ENCODE data around the gene MAPK8IP3. TPM values are rescaled to one million over a fixed set of nuclear protein-coding genes. Genes with fewer than 3 reads are reported as not detected.

MAPK8IP3 gene
- total and polyA plus RNA-seq, 9 of the 15 experiments (the other 6 are each of a cell fraction or from before 2014, with no cell fraction given) = 0.17 to 58.7 (median 16.7) TPM

GRCh38 chr16:1770328-1771187 lies 64.6 kb downstream of the MAPK8IP3 start (continued):
- TF ChIP-seq CREM (IDR thresholded peaks at IDR 0.05; ENCODE audit: low read depth) (0 out of 2 replicates have a peak, but pooled peaks have one; percentile 2), TBP (optimal IDR thresholded peaks at IDR 0.05; ENCODE audit: low read depth, low read length) (peak; percentile 25), ZNF146 (CRISPR knock-in tag; IDR thresholded peaks at IDR 0.05; ENCODE audit: unreplicated experiment) (no peak), RBFOX2 (IDR thresholded peaks at IDR 0.05; ENCODE audit: low read depth, low read length) (peak; percentile 67), NFYB (IDR thresholded peaks at IDR 0.05; ENCODE audit: extremely low read depth, insufficient read length) (no peak), ID3 (CRISPR knock-in tag; IDR thresholded peaks at IDR 0.05) (no peak), ID3 (tag; IDR thresholded peaks at IDR 0.05) (no peak), BDP1 (IDR thresholded peaks at IDR 0.05; ENCODE audit: insufficient read depth, insufficient read length) (no peak), WHSC1 (IDR thresholded peaks at IDR 0.05; ENCODE audit: low read length) (no peak), CREB1 (IDR thresholded peaks at IDR 0.05) (no peak; the same call in 1 of the 2 replicates), CREB1 (CRISPR knock-in tag; IDR thresholded peaks at IDR 0.05) (no peak), ZBTB7A (IDR thresholded peaks at IDR 0.05; ENCODE audit: borderline replicate concordance, control insufficient read depth, low read depth, low read length) (no peak), POLR2A (conservative IDR thresholded peaks at IDR 0.05) (peak; percentile 63), PPARD (CRISPR knock-in tag; IDR thresholded peaks at IDR 0.05) (no peak), ZBTB11 (CRISPR knock-in tag; IDR thresholded peaks at IDR 0.05) (no peak), SIX5 (IDR thresholded peaks at IDR 0.05; ENCODE audit: borderline replicate concordance in 1 of 2, insufficient read depth in 1 of 2, low read depth in 1 of 2, low read length in 2 of 2) (no peak), HDAC1 (IDR thresholded peaks at IDR 0.05) (peak in 1 of 2 experiments; percentile 14; a peak in 1 of 4 replicates), RBM17 (IDR thresholded peaks at IDR 0.05; ENCODE audit: borderline replicate concordance, low read depth, low read length) (no peak), TRIM28 (IDR thresholded peaks at IDR 0.05) (no peak), CEBPB (tag; IDR thresholded peaks at IDR 0.05) (no peak)
- TF ChIP-seq, protein P1, sequence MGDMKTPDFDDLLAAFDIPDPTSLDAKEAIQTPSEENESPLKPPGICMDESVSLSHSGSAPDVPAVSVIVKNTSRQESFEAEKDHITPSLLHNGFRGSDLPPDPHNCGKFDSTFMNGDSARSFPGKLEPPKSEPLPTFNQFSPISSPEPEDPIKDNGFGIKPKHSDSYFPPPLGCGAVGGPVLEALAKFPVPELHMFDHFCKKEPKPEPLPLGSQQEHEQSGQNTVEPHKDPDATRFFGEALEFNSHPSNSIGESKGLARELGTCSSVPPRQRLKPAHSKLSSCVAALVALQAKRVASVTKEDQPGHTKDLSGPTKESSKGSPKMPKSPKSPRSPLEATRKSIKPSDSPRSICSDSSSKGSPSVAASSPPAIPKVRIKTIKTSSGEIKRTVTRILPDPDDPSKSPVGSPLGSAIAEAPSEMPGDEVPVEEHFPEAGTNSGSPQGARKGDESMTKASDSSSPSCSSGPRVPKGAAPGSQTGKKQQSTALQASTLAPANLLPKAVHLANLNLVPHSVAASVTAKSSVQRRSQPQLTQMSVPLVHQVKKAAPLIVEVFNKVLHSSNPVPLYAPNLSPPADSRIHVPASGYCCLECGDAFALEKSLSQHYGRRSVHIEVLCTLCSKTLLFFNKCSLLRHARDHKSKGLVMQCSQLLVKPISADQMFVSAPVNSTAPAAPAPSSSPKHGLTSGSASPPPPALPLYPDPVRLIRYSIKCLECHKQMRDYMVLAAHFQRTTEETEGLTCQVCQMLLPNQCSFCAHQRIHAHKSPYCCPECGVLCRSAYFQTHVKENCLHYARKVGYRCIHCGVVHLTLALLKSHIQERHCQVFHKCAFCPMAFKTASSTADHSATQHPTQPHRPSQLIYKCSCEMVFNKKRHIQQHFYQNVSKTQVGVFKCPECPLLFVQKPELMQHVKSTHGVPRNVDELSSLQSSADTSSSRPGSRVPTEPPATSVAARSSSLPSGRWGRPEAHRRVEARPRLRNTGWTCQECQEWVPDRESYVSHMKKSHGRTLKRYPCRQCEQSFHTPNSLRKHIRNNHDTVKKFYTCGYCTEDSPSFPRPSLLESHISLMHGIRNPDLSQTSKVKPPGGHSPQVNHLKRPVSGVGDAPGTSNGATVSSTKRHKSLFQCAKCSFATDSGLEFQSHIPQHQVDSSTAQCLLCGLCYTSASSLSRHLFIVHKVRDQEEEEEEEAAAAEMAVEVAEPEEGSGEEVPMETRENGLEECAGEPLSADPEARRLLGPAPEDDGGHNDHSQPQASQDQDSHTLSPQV (IDR thresholded peaks at IDR 0.05) = no peak
